ENCODE results near the gene GPER1.
"Not testable (repeated sequence)": the region's sequence is repeated elsewhere in the genome, so short reads cannot be mapped to it uniquely, and the experiment has no call there.

GPER1 gene

DNA sequence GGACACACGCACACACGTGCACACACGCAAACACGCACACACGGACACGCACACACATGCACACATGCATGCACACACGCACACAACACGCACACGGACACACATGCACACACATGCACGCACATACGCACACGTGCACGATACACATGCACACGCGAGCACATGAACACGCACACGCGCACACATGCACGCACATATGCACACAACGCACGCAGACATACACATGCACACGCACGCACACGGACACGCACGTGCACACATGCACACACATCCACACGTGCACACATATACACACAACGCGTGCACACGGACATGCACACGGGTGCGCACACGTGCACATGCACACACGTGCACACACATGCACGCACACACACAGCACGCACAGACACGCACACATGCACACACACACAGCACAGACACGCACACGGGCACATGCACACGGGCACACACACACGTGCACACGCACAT, 17.3 kb upstream of the GPER1 start:
- DNase-seq = no peak

DNA sequence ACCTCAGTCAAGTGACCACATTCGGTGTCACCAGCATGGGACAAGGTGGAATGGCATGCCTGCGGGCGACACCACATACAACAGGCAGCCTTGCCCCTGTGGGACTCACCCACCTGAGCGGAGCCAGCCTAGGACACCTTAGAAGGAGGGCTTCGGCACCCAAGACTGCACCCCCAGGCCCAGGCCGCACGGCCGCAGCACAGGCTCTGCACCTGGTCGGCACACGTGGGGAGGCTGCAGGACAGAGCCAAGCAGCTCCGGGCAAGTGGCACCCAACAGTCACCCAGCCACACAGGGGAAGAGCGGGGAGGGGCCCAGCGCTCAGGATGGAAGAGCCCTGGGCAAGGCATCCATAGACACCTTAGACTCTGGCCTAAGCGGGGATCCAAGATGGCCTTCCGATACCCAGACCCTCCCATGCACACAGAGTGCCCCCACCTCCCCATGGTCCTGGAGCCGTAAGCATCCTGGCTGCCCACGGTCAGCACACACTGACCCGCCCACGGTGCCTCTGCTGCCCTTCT, 16.1 kb upstream of the GPER1 start:
- DNase-seq = no peak

DNA sequence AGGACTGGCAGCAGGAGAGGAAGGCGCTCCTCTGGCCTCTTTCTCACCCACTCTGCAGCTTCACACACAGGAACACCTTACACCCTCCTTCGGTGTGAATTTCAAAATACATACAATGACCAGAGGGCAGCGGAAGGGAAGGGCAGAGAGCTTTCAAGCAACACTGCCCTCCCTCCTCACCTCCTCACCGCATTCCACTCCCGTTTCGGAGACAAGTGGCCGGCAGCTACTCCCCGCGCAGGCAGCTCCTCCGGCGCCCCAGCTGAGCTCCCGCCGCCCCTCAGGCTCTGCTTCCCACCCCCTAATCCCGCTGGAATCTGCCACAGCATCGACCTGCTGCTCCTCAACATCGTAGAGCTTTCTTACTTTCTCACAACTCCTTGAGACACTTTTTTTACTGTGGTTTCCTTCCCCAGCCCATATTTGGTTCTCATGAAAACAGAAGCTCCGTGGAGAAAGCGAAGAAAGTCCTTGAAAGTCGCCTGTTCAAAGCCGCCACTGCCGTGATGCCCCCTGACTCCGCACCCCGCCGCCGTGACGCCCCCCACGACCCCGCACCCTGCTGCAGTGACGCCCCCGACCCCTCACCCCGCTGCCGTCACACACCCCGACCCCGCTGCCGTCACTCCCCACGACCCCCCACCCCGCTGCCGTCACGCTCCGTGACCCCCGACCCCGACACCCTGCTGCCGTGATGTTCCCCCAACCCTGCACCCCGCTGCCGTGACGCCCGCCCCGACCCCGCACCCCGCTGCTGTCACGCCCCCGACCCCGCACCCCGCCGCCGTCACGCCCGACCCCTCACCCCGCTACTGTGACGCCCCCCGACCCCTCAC, 14.6 kb upstream of the GPER1 start:
- DNase-seq = no peak

DNA sequence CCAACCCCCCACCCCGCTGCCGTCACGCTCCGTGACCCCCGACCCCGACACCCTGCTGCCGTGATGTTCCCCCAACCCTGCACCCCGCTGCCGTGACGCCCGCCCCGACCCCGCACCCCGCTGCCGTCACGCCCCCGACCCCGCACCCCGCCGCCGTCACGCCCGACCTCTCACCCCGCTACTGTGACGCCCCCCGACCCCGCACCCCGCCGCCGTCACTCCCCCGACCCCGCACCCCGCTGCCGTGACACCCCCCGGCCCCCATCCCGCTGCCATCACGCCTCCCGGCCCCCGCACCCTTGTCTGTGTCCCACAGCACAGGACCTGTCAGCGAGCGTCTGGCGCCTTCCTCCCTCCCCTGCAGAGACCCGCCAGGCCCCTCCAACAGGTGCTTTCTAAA, 13.9 kb upstream of the GPER1 start:
- not testable (repeated sequence) for DNase-seq

DNA sequence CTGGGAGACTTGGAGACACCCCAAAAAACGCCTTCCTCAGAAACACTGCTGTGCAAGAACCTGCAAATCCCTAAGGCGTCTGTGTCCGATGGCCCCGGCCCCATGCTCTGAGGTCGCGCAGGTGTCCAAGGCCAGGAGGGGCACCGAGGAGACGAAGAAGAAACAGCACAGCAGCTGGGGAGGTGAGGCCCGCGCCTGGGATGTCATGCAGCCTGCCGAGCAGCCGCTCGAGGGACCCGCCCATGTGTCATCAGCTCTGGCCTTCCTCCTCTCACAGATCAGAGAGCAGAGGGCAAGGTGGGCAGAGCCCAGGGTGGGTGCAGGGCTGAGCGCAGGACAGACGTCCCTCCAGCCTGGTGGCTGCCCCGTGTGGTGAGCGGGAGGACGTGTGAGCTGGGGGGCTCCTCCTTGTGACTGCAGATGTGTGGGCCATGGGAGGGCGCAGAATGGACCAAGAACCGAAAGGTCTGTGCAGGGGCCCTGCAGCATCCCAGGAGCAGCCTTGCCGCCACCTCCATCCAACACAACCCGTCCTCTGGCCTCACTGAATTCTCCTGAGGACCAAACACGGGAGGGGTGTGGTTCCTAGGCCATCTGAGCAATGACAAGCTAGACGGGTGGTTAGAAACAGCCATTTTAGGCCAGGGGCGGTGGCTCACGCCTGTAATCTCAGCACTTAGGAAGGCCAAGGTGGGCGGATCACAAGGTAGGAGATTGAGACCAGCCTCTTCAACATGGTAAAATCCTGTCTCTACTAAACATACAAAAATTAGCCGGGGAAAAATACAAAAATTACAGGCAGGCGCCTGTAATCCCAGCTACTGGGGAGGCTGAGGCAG, 13.1 kb upstream of the GPER1 start:
- DNase-seq = no peak

DNA sequence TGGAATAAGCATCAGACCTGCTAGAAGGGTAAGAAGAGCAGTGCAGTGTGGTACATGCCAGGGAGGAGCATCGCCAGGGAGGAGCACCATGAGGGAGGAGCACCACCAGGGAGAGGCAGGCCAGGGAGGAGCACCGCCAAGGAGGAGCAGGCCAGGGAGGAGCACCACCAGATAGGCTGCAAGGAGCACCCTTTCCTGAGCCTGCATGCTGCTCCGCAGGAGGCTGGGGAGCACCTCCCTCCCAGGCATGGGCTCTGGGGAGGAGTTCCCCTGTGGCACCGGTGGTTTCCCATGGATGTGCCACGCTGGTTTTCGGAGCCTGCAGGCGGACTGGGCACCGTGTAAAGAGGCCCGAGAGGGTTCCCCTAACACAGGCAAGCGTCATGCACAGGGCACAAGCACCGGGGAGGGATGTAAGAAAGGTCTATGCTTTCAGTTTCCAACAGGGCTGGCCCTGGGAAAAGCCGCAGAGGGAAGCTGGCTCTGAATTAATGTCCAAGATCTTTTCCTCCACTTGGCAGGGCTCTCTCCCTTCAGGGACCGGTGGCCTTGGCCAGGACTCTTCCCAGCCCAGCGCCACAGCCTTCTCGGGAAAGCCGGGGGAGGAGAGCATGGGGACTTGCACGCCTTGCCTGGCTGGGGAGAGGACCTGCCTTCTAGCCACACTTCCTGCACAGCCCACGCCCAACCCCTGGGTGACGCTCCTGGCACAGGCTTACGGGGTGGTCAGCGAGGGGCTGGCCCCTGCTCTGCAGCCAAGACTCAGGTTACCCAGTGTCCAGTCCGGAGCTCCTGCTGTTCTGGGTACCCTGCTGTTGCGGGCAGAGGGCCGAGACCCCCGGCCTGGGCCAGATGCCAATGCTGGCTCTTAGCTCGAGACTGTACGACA, 11.5 kb upstream of the GPER1 start:
- no peak for DNase-seq

DNA sequence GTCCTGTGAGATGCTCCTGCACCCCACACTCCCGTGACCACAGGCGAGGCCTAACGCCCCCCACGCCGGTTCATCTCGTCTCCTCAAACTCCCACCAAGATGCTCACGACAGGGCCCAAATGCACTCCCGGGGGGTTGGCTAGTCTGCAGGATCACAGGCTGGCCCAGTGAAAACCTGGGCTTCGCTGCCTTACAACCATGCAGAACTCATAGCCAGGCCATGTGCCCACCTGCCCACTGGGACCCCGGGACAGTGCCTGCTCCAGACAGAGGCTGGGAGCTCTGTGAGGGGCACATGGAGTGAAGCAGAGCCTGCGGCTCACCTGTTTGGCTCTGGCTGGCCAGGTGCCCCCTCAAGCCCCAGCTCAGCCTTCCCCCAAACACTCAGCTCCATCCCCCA, 9.4 kb upstream of the GPER1 start:
- DNase-seq = no peak

DNA sequence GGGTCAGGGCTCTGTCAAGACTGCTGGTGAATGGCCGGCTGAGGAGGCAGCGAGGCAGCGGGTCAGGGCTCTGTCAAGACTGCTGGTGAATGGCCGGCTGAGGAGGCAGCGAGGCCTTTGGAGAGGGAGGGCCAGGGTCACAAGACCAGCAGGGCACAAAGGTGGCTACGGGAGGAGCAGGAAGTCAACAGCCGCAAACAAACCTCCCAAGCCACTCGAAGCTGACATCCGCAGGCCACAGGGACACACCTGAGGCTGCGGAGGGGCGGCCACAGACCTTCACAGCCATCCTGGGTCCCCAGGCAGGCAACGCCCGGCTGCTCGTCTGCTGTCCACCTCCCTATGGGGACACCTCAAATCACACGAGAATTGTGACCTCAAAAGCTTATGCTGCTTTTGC, 8.9 kb upstream of the GPER1 start:
- no peak for DNase-seq

DNA sequence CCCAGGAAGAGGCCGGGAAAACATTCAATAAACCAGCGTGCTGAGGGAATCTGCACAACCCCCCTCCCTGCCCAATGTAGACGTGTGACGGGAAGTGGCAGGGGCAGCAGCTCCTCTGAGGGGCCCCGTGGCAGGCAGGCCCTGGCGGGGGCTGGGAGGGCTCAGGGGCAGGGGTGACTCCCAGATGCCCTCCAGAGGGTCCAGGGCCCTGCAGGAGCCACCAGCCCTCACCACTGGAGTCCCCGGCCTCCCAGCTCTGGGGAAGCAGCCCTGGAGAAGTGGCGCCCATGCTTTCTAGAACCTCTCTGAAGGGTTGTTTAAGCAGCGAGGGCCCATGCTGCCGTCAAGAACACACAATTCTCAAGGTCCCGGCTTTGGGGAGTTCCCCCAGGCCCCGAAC, 8.4 kb upstream of the GPER1 start:
- no peak for DNase-seq

DNA sequence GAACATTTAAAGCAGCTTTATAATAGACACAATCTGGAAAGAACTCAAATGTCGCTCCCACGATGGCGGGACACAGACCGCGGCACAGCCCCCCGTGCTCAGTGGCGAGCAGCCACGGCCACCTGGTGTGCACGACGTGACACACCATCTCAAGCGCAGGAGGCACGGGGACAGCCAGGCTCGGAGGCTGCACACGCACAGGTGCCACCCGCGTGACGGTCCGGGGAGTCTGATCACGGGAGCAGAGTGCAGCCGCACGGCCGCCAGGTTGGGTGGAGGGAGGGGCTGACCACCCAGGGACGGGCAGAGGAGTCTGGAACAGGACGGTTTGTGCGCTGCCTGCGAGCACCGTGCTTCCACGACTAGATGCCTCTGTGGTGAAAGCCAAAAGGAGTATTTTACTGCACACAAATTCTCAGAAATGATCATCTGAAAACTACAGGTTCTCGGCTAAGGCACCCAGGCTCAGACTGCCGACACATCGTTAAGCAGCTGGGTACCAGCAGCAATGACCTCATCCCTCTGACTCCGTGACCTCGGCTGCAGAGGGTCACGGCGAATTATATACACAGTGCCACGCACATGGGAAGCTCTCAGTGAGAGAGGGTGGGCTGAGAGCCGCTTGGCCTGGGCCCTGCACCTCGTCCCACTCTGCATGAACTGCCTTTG, 7.5 kb upstream of the GPER1 start:
- DNase-seq = no peak

DNA sequence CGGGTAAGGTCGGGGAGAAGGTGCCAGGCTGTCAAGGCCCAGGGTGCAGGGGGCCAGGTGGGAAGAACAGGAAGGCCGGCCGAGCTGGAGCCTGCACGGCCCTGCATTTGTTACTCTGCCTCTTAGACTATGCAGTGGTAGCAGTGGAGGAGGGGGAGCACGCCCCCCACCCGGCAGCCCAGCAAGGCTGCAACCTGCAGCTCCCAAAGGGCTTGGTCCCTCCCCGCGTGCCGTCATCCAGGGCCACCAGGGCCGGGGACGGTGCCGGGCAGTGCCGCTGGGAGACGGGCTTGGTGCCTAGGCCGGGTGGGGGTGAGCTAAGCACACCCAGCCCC, 7.0 kb upstream of the GPER1 start:
- no peak for DNase-seq

DNA sequence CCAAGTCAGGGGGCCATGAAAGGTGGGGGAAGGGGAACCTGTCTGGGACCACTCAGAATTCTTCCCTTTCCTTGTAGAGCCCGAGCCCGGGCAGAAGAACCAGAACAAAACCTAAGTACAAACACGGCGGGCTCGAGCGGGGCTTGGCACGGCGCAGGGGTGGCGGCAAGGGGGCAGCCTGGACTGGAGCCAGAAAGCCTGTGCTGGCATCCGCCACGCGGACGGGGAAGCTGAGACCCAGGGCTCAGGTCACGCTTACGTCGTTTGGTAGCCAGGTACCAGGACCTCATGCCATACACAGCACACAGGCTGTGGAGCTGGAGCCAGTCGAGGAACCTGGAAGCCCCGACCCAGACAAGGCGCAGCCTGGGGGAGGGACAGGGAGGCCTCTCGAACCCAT, 6.6 kb upstream of the GPER1 start:
- DNase-seq = no peak

DNA sequence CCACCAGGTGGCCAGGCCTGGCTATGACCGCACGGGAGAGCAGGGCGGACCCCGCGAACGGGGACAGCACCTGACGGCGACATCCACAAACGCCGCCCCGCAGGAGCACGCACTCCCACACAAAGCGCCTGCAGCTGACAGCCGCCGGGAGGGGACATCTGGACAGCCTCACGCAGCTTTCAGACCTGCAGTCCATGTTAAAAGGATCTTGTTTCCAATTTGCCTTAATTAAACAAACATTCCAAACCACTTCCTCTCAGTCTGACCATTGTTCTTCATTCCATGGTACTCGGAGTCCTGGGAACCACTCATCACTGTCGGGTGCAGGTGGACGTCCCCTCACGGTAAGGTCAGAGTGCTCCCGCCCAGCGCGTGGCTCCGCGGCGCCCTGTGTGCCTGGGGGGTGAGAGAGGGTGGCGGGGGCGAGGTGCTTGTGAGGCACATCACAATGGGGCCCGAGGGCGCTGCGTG, 5.9 kb upstream of the GPER1 start:
- DNase-seq = no peak

DNA sequence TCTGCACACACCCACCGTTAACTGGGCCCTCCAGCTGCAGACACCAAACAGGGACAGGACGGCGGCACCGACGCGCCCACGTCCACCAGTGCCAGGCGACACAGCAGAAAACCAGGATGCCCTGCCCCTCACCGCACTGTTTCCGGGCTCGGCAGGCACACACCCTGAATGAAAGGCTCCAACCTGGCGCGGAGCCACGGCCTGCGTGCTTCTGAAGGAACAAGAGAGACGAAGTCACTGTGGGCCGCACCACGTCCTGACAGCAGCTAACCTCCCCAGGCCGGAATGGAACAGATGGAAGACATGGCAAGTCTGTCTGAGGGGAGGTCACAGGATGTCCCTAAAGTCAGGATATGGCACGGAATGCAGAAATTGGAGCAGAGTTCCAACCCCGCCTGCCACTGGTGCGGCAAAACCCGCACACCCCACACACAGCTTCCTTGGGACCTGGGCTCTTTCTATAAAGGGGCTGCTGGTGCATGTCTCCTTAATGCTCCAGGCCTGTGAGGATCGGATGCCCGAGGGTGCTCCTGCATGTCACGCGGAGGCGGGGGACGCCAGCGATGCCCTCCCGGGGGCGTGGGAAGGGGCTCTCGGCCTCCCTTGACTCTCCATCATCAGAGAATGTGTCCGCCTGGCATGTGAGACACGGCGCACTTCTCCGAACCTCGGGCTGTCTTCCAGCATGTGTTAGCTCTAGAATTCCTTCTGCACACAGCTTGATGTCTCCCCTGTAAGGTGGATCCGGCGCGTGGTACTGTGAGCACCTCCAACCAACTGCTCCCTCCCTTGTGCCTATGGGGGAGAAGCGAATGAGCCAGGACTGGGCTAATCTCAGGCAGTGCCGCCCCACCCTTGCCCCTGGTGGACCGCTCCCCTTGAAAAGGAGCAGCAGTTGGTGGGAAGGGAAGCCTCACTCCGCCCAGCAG, 3.9 kb upstream of the GPER1 start:
- DNase-seq = no peak

DNA sequence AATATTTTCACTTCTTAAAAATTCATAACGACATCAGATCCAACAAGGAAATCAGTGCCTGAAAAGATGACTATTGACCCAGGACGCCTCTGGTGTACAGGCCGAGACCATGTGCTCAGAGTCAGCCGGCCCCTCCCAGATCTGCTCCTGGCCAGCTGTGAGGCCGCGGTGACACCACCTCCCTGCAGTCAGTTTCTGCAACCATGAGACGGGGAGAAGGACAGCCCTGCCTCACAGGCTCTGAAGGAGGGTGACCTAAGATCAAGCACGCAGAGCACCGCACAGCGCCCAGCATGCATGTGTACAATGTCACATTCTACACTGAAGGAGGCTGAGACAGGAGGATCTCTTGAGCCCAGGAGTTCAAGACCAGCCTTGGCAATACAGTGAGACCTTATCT, 2.6 kb upstream of the GPER1 start:
- no peak for DNase-seq

DNA sequence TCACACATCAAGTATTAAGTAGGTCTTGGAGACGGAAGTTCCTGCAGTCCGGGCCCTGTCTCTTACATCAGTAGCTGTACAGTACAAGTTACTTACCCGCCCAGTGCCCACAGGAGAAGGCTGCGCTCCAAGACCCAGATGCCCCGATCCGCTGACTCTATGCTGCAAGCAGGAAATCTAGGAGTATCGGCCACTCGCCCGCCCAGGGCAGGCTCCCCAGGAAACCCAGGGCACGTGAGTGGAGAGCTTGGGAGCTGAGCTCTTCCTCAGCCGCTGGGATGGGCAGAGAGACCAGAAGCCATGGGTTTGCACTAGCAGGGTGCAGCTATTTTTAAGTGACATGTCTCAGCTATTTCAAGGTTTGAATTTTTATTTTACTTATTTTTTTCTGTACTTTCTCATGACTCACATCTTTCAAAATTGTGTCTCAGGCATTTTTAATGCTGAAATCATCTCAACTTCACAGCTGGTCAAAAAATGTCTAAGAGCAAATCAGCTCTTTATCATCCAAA, 1.9 kb upstream of the GPER1 start:
- no peak for DNase-seq

DNA sequence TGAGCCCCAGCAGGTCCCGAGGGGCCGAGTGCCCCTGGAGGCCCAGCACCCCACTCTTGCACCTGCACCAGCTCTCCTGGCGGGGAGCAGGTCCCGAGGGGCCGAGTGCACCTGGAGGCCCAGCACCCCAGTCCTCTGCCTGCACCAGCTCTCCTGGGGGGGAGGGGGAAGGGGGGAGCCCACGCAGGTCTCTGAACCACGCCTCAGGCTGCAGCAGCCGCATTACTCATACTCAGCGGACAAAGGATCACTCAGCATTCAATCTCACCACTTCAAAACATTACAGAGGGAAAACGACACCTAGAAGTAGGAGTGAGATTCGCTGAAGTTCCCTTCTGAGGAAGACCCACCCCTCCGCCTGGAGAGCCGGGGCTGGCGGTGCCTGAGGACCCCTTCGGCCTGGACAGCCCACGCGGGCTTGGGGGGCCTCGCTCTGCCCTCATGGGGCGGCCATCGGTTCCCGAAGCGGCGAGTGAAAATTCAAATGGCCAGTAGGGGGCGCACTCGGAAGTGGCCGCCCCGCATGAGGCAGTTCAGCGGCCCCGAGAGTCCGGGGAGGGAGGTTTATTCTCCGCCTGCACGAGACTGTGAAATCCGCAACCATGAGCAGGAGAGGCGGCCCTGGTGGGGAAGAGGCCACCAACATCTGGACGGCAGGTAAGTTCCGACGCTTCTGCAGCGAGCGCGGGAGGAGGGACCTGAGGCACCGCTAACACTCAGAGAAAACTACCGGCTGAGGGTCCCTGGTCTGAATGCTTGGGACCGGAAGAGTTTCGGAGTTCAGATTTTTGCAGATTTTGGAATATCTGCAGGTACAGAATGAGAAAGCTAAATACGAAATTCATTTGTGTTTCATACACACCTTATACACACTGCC, 1.1 kb upstream of the GPER1 start:
- peak; percentile 80 for DNase-seq

DNA sequence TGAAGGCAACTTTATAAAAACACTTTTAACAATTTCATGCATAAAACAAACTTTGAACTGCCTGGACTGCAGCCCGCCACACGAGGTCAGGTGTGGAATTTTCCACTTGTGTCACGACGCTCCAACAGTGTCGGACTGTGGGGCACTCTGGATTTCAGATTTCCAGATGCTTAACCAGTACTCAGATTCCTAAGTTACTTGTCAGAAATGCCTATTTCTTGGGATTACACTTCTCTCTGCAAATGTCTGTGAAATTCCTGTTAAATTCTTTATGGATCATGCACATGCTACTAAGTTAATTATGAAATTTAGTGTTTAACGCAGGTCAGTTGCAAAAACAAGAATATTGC, 473 bp upstream of the GPER1 start:
- no peak for DNase-seq

DNA sequence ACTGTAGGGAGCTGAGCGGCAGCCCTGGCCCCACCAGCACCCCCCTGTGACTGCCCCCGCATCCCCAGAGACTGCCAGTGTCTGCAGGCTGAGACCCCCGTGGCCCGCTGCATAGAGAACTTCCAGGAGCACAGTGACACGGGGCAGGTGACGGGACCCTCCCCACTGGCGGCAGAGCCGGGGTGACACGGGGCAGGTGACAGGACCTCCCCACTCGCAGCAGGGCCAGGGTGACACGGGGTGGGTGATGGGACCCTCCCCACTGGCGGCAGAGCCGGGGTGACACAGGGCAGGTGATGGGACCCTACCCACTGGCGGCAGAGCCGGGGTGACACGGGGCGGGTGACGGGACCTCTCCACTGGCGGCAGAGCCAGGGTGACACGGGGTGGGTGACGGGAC, 2.3 kb downstream of the GPER1 start:
- DNase-seq = no peak
